Left cardiac atrium (tissue), 4 donors: ENCODE results near the gene FARS2. TPM values are rescaled to one million over a fixed set of nuclear protein-coding genes. Genes with fewer than 3 reads are reported as not detected.

ENCODE experiments used
- ATAC-seq, 2 donors: fragments of 200-7000 bp; cut with Tn5 transposase; one replicate each; pipeline ENCODE4 v1.9.1; 2020; ENCODE audit warnings: mild to moderate bottlenecking in 2 of 2, moderate library complexity in 2 of 2
- DNase-seq: peaks from one replicate; pipeline ENCODE4 v3.0.0-alpha.2; 2020
- intact Hi-C, 2 donors: fragments of 100-400 bp; cut with DNase I; formaldehyde crosslinking; loops; one replicate each; pipeline versions ENCODE4 v1.14.1 to v1.15.1; 2022 to 2023
- total RNA-seq, 2 donors: library from RNA; stranded (reverse); fragmentation: NEBNext Ultra II Directional; extraction: Animal tissue kit (Norgen Biotek cat#: 25700); gene quantifications; one replicate each; pipeline ENCODE4 v1.2.1, GENCODE V29; 2021
- donor health status: DM: no; HTN: yes; CAD: no.
- donor health status: DM: no; HTN: yes; CAD: no; lungs with severe emphysema.
- donor health status: DM: yes; HTN: yes; CAD: no.
- donor health status: Dilated cardiomyopathy.

Gene FARS2
- total RNA-seq, 2 donors from 2014 or later: 14.6 to 16.4 TPM

DNA sequence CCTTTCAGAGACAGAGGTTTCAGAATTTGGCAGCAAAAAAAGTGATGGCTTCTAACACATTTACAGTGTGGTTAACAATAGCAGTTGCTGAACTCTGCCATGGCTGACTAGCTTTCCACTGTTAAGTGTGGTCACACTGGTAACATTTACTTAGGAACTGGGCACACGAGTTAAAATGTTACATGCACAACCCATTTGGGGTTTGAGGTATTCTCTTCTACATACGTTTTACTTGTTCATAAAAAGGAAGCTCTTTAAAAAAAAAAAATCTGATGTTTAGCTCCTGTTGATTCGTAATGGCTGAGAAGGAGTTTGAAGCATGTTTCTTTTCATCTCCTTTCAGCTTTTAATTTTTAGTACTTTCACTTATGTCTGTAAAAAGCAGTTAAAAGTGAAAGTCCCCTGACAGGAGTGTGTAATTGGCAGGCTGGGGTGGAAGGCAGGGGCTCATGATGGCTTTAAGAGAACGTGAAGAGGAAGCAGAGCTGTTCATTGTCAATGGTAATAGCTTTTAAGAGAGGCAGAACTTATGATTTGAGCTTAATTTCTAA, 245.9 kb downstream of the FARS2 start:
- no peak for DNase-seq
- no peak for ATAC-seq
- intact Hi-C loops: no loop called here

DNA sequence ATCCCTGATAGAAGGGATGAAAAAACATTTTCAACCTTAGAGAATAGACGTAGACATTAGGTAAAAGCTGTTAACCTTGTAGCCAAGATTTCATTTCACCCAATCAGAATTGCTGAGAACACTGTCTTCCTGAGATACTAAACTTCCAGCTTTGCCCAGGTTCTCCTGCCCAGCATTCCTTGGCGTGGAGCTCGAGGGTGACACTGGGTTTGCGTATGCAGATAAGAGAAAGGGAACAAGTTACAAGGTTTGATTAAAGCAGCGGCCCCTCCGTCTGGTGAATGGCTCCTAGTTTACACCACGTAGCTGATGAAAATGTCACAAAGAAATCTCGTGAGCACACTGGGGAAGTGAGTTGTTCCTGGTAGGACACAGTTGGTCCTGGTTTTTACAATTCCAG, 247.8 kb downstream of the FARS2 start:
- no peak for DNase-seq
- intact Hi-C loops: no loop called here
- ATAC-seq: no peak

DNA sequence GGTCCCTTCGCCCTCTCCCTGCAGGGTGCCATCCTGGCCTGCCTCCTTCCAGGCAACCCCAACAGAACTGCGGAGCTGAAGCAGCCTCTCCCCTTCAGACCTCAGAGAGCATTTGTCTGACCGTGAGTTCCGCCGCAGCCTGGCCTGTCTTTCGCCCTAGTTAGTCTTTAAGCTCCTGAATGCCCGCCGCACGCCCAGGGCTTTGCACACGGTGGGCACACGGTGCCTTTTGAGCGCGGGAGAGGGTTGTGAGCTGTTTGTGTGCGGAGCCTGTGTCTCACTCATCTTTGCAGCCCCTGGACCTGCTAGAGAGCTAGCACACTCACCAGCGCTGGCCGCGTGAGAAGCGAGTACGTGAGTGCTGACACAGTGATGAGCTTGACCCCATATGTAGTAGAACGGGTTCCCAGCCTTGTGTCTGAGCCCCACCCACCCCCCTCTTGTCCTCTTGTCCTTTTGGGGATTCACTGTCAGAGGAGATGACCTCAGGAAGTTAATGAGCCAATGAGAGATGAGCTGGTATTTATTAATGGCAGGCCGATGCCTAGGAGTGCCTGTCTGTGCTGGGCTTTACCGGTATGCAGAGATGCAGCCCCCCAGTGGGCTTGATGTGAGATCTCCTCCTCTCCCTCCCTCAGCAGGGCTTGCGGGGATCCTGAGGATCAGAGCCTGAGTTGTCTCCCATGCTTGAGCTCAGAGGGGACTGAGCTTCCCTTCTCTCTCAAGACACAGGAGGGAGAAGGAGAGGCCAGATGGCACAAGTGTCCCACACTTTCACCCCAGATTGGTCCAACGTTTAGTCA, 249.2 kb downstream of the FARS2 start:
- ATAC-seq: no peak
- no peak for DNase-seq
- intact Hi-C loops: no loop called here

DNA sequence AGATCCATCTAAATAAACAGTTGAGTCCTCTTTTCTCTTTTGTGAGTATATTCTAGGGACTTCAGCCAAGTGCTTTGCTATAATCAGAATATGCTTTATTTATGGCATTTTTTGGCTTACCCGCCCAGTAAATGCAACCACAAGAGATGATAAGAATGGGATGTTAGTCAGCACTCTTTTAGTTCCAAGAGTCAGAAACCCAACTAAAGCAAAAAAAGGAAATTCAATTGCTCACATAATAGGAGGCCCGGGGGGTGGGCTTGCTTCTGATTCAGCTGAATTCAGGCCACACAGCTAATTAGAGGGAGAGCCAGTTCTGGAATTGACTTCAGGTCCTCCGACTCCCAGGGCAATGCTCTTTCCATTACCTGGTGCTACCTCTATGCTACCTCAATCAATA, 250.6 kb downstream of the FARS2 start:
- intact Hi-C loops: no loop called here
- ATAC-seq: peak in 1 of 2 donors; percentile 41
- DNase-seq: no peak

DNA sequence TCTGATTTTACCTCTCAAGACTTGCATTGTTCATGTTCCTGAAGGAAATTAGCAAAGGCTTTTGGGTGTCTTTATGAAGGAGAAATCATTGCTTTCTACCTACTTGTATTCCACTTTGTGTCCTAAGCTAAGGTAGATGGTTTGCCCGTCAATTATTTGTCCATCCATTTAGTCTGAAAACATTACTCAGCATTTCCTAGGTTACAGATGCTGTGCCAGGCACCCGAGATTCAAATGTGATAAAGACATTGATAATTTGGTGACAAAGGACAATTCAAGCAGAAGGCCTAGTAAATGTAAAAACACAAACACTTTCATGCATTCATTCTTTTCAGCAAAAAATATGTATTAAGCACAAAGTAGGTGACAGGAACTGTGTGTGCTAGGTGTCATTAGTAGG, 251.1 kb downstream of the FARS2 start:
- intact Hi-C loops: no loop called here
- no peak for DNase-seq

DNA sequence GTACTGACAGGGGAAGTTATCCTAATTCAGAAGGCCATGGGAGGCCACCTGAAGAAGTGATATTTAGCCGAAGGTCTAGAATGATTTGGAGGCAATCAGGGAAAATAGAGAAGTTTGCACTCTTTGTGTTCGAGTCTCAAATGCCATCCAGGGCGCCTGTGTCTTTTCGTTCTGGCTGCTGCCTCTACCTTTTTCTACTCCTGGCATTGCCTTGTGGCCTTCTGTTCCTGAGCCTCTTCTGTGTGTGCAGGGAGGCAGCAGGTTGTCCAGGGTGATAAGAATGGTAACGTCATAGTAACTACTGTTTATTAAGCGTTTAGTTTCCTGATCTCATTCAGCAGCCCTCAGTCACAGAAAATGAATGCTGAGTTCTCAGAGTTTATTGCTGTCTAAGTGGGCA, 252.1 kb downstream of the FARS2 start:
- no peak for DNase-seq
- no peak for ATAC-seq
- intact Hi-C loops: no loop called here

More for the DNA sequence above, 251.1 kb downstream of the FARS2 start:
- no peak for ATAC-seq

DNA sequence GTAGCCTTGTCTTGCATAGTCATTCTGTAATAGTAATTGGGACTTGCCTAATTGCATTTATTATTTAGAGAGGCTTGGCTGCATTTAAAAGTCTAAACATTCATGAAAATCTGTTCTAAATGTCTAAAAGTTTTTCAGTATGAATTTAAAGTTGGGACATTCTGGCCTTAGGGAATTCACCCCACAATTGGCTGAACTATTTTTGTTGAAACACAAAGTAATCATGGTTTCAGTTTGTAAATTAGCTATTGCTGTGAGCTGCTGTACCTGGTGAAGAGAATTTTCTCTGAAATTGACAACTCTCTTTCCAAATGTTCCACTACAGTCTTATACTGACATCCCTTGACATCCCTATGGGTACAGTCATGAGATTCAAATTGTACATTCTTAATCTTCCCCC, 253.0 kb downstream of the FARS2 start:
- DNase-seq (no peak), ATAC-seq (no peak)
- intact Hi-C loops: no loop called here

DNA sequence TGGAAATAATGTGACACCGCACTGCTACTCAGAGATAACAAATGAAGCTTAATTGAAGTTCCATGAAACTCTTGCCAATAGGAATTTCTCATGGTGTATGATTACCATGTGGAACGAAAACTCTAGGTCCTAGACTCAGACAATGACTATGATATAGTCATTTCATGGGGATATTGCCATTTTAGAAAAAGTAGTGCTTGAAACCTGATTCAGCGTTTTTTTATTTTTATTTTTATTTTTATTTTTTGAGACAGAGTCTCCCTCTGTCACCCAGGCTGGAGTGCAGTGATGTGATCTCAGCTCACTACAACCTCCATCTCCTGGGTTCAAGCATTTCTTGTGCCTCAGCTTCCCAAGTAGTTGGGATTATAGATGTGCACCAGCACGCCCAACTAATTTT, 253.9 kb downstream of the FARS2 start:
- DNase-seq: no peak
- ATAC-seq: no peak
- intact Hi-C loops: no loop called here

DNA sequence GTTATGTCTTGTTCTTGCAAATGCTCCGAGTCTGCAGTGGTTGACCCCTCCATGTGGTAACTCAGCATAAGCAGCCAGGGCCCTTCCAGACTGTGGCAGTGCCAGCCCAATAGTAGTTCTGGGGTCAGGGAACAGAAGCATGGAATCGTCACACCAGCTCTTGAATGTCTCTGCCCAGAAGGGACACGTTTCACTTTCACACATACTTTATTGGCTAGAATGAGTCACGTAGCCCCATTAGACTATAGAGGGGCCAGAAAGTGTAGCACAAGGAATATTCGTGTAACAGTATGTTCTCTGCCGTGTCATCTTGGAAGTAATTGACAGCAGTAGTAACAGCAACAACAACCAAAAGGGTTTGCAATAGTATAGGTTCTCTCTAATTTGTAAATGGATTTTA, 254.7 kb downstream of the FARS2 start:
- ATAC-seq: no peak
- intact Hi-C loops: no loop called here
- no peak for DNase-seq

DNA sequence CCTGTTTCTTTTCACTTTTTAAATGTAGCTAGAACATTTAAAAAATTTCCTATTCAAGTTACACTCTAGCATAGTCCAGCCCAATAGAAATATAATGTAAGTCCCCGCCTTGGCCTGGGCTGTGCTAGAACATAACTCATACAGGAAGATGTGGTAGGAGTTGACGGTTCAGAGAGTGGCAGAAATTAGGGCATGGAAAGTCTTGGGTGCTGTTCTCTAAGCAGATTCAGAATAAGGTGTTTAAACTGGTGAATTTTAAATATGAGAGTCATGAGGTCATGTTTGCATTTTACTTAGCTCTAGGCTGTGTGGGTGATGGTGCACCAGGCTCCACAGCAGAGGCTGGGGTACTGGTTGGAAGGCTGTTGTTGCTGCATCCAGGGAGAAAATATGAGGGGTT, 256.5 kb downstream of the FARS2 start:
- no peak for DNase-seq
- no peak for ATAC-seq
- intact Hi-C loops: no loop called here

DNA sequence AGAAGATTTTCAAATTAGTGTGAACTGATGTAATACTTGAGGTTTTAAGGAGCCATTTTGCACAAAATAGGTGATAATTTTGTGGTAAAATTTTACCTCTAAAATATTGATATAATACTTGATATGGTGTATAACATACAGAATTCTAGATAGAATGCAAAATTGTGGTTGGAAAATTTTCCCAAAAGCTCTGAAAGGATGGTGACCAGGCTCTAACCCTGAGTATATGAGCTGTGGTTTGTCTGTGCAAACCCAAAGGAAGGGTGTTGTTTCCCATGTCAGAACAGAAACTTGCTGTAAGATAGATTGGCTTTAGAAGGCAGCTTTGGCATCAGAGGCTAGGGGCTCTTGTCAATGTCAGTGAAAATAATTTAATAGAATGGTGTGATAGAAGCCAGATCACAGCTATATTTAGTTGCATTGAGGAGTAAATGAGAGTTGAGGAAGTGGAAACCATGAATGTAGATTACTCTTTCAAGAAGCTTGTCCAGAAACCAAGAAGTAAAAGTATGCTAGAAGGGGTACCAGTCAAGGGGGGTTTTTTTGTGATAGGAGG, 257.7 kb downstream of the FARS2 start:
- no peak for DNase-seq
- ATAC-seq: no peak
- intact Hi-C loops: no loop called here

DNA sequence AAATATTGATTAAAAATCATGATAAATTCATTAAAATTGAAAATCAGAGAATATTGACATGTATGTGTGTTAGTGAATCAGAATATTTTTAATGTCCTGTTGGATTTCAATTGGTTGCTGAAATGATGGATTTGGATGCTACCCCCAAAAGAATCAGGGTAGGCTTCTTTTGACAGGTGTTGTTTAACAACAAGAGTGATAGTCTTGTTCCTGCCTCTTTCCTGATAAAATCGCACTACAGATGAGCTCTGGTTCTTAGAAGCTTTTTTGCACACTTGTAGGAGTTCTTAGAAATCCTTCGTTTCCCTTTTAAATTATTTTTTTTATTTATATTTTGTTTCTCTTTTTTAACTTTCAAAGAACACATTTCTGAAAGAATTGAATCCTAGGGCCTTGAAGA, 259.5 kb downstream of the FARS2 start:
- DNase-seq (no peak), ATAC-seq (no peak)
- intact Hi-C loops: no loop called here

DNA sequence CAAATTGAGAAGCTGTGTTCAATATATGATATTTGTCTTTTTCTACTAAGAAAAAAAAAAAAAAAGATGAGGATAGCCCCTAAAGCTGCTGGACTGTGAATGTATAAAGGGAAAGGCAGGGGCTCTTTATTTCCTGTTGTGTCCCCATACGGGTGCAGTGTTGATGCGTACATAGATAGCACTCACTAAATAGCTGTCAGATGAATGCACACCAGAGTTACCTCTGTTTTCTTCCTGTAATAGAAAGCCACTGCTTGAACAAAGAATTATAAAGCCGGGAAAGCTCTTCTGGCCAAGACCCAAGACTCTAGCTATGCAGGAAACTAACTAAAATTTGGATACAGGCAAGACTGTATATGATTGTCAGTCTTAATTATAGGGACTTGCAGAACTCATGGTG, 260.0 kb downstream of the FARS2 start:
- intact Hi-C loops: no loop called here
- ATAC-seq (no peak), DNase-seq (no peak)

DNA sequence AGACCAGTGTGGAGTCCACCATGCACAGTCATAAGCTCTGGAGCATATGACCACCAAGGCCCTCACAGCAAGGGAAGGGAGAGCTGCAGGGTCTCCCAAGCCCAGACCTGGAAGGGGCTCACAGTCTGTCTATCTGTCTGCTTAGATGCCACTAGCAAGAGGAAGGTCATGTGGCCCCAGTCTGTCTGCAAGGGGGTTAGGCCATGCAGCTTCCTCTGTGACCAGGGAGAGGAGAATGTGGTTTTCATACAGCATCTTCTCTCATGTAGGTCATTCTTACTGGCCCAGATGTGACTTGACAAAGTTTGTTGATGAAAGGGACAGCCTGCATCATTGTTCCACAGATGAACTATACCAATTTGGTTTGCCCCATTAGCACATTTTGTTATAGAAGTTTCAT, 260.8 kb downstream of the FARS2 start:
- ATAC-seq: no peak
- no peak for DNase-seq
- intact Hi-C loops: no loop called here

DNA sequence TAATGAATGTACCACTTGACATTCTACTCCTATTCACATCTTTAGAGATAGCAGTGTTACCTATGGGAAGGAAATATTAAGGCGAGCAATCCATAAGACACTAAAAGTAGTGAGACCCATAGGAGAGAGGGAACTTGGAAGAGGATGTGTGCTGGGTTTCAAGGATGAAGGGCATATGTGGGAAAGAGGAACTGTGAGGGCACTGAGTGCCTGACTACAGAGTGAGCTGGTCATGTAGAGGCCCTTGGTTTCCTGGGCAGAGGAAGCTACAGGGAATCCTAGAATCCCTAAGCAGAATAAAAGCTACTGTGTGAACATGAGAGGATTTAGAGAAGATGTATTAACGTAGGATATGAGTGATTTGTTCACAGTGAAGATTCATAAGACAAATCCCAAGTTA, 262.8 kb downstream of the FARS2 start:
- ATAC-seq: no peak
- DNase-seq: no peak
- intact Hi-C loops: no loop called here

DNA sequence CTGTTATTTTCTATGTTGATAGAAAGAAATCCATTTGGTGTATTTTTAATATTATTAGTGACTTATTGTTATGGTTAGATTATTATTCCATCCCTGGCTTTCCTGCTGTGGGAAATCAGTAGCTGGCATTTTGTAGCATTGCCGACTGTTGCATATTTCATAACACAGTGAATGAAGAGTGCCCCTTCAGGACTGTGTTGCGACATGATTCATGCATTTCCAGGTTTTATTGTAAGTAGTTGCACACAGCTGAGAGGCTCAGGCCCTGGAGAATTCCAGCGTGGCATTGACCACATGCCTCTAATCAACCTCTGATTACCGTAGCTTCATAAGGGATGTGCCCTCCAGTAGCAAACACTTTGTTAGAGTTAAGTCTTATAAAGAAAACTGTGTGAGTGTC, 263.9 kb downstream of the FARS2 start:
- intact Hi-C loops: no loop called here
- no peak for DNase-seq
- ATAC-seq: peak in 1 of 2 donors; percentile 63

DNA sequence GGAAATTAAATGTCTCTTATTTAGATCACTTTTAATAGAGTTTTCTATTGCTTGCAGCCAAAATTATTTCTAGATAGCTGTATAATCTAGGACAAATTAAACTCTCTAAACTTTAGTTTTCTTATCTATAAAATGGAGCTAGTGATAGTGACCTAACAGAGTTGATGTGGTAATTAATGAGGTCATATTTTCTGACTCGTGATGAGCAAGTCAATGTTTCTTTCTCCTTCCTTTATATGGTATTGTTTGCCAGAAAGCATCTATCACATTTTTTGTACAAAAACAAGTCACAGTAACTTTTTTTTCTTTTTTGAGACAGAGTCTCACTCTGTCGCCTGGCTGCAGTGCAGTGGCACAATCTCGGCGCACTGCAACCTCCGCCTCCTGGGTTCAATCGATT, 267.7 kb downstream of the FARS2 start:
- intact Hi-C loops: no loop called here
- no peak for ATAC-seq

DNA sequence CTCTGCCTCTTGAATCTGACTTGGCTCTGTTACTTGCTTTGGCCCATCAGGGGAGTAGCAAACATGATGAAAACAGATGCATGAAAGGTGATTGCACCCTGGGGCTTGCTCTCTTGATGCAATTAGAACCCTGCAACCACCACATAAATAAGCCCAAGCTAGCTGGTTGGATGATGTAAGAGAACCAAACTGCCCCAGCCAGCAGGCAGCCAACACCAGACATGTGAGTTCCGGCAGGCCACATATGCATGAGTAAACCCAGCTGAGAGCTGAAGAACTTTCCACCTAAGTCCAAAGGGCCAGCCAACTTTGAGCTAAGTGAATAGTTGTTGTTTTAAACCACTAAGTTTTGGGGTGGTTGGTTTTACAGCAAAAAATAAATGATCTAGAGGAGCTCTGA, 268.4 kb downstream of the FARS2 start:
- ATAC-seq (no peak), DNase-seq (no peak)
- intact Hi-C loops: no loop called here

More for the DNA sequence above, 267.7 kb downstream of the FARS2 start:
- DNase-seq: no peak

DNA sequence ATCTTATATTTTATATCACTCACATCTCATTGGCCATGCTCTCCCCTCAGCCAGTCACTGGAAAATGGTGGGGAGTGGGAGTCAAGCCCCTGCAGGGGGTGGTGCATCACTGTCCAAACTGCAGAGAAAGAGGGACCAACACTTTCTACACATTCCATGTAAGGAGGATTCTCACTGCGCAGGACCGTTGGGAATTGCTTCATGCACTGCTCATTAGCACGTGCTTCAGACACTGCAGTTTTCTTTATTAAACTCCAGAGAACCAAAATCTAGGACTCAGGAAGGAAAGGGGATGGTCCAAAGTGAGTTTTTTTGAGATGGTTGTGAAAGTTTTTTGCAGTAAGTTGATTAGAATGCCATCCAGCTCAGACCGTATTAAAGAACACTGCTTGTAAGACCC, 269.8 kb downstream of the FARS2 start:
- DNase-seq (no peak), ATAC-seq (no peak)
- intact Hi-C loops: no loop called here

DNA sequence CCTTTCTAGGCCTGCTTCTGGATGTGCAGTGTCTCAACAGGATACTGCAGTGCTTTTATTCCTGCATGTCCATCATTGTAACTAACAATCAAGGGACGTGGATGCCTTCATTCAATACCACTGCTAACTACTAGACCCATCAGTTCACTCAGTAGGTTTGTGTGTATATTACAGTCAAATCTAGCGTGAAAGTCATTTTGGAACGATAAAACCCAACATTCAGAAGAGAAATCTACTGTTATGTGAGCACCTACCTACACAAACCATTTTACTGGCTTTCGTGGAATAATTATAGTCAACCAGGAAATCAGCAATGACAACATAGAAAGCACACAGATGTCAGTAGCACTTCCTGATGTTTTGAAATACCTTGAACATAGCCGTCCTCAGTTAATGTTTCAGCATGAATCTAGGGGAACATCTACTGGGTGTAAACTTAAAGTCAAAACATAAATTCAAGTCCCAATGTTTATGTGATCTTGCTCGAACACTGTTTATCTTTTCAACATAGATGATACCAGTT, 270.6 kb downstream of the FARS2 start:
- intact Hi-C loops: no loop called here
- ATAC-seq: no peak
- no peak for DNase-seq

DNA sequence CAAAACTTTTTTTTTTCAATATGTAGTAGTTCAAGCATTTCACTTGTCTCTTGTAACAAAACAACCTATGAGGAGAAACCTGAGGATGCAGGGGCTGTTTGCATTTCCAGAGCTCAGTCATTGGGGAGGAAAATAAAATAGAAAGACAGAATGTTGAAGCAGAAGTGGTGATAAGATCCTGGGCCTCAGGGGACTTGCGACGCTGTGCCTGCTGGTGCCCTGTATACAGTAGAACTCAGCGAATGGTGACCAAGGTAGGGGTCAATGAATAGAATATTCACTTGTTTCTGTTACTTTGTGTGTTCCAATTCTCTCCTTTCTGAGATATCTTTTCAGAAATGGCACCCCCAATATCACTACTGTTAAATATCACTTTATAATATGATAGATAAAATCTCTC, 271.6 kb downstream of the FARS2 start:
- ATAC-seq (no peak), DNase-seq (no peak)
- intact Hi-C loops: no loop called here
